ENCODE measurements around the gene IL1RN.

IL1RN gene

GRCh38 chr2:113136828-113137775 is 9.7 kb downstream of the IL1RN start:
- H3K9ac ChIP-seq (ENCODE audit: low read length): no peak overlapping the region
- H3K27me3 ChIP-seq (ENCODE audit: control insufficient read depth, insufficient read depth, low read length): no peaks in the 10 kb centered on the region
- H3K27ac ChIP-seq (ENCODE audit: low read depth, low read length): no peak overlapping the region
- H3K4me3 ChIP-seq (ENCODE audit: low read length): no peak overlapping the region
- no peaks in the 10 kb centered on the region for H3K36me3 ChIP-seq (ENCODE audit: control insufficient read depth, insufficient read depth, low read length)
- no peaks in the 10 kb centered on the region for H3K4me1 ChIP-seq (ENCODE audit: control insufficient read depth, insufficient read depth, low read length)

DNA sequence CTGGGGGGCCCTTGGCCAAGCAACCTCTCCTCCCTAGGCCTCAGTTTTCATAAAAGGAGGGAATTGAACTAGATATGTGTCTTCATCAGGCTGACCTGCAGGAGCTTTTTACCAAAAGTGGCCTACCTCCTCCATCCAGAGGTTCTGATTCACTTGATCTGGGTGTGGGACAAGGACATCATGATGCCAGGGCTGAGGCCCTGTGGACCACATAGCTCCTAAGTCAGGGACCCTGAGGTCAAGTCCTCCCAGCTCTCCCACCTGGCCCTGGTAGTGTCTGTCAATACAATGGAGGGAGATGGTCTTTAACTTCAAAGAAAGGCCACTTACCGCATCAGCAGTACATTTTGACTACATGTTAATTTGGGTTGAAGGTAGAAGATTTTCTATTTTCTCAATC is 10.4 kb downstream of the IL1RN start:
- Histone ChIP-seq H3K9ac (ENCODE audit: low read length) (no peak overlapping the region), H3K27me3 (ENCODE audit: control insufficient read depth, insufficient read depth, low read length) (no peaks in the 10 kb centered on the region), H3K27ac (ENCODE audit: low read depth, low read length) (no peak overlapping the region), H3K36me3 (ENCODE audit: control insufficient read depth, insufficient read depth, low read length) (no peaks in the 10 kb centered on the region), H3K4me3 (ENCODE audit: low read length) (no peak overlapping the region), H3K4me1 (ENCODE audit: control insufficient read depth, insufficient read depth, low read length) (no peaks in the 10 kb centered on the region)

DNA sequence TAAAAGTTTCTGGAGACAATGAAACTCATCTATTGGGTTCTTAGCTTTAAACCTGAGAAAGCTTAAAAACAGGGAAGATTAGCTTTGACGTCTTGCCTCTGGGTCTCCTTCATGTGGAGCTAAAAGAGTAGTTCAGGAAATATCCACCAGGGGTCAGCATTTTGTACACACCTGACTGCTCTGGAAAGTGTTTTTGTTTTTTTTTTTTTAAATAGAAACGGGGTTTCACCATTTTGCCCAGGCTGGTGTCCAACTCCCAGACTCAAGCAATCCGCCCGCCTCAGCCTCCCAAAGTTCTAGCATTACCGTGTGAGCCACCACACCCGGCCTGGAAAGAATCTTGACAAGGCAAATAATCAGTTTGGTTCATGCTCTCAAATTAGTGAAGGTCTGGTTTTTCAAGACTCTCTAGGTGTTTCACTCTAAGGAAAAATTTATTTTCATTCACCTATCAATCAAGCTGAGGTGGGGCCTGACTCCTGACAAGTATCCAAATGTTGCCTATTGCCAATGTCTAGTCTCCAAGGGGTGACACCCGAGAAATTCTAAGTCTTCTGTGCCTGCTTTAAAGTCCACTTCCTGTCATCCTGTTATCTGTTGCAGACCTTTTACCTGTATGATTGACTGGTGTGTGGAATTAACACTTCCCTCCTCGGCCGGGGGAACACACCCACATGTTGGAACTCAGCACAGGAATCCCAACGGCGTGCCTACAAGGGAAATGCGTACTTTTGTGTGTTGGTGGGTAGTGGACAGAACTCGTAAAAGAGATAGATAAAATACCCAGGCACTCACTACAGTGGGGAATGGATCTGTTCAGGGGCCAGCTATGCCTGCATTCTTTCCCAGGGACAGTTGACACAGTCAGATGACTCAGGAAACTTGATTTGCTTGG is 11.3 kb downstream of the IL1RN start:
- Histone ChIP-seq H3K36me3 (ENCODE audit: control insufficient read depth, insufficient read depth, low read length) (no peaks in the 10 kb centered on the region), H3K9ac (ENCODE audit: low read length) (no peak overlapping the region), H3K27me3 (ENCODE audit: control insufficient read depth, insufficient read depth, low read length) (no peaks in the 10 kb centered on the region), H3K4me3 (ENCODE audit: low read length) (no peak overlapping the region), H3K27ac (ENCODE audit: low read depth, low read length) (no peak overlapping the region), H3K4me1 (ENCODE audit: control insufficient read depth, insufficient read depth, low read length) (no peaks in the 10 kb centered on the region)

DNA sequence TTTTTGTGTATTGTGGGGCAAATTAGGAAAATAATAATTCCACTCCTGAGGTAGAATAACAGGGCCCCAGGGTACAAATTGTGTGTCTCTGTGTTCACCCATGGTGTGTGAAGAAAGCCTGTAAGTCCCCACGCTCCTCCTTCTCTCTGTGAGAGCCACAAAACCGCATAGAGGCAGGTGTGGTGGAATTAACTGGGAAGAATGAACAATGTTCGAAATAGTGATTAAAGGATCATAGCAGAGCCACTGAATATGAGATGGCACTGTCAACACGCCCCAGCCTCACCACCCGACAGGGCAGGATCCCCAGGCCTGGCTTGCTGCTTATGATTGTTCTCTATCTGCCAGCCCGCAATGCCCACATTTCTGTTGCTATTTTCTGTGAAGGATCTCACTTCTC is 14.1 kb downstream of the IL1RN start:
- no peak overlapping the region for H3K4me3 ChIP-seq (ENCODE audit: low read length)
- H3K9ac ChIP-seq (ENCODE audit: low read length): no peak overlapping the region
- H3K36me3 ChIP-seq (ENCODE audit: control insufficient read depth, insufficient read depth, low read length): no peaks in the 10 kb centered on the region
- no peak overlapping the region for H3K27ac ChIP-seq (ENCODE audit: low read depth, low read length)
- no peaks in the 10 kb centered on the region for H3K27me3 ChIP-seq (ENCODE audit: control insufficient read depth, insufficient read depth, low read length)
- H3K4me1 ChIP-seq (ENCODE audit: control insufficient read depth, insufficient read depth, low read length): no peaks in the 10 kb centered on the region

GRCh38 chr2:113142290-113142689 is 14.9 kb downstream of the IL1RN start:
- Histone ChIP-seq H3K4me3 (ENCODE audit: low read length) (no peak overlapping the region), H3K27ac (ENCODE audit: low read depth, low read length) (no peak overlapping the region), H3K9ac (ENCODE audit: low read length) (no peak overlapping the region), H3K4me1 (ENCODE audit: control insufficient read depth, insufficient read depth, low read length) (no peaks in the 10 kb centered on the region), H3K36me3 (ENCODE audit: control insufficient read depth, insufficient read depth, low read length) (no peaks in the 10 kb centered on the region), H3K27me3 (ENCODE audit: control insufficient read depth, insufficient read depth, low read length) (no peaks in the 10 kb centered on the region)

GRCh38 chr2:113144259-113144658 is 16.9 kb downstream of the IL1RN start:
- Histone ChIP-seq H3K4me3 (ENCODE audit: low read length) (no peak overlapping the region), H3K27me3 (ENCODE audit: control insufficient read depth, insufficient read depth, low read length) (no peaks in the 10 kb centered on the region), H3K9ac (ENCODE audit: low read length) (no peak overlapping the region), H3K27ac (ENCODE audit: low read depth, low read length) (no peak overlapping the region), H3K36me3 (ENCODE audit: control insufficient read depth, insufficient read depth, low read length) (no peaks in the 10 kb centered on the region), H3K4me1 (ENCODE audit: control insufficient read depth, insufficient read depth, low read length) (no peaks in the 10 kb centered on the region)

DNA sequence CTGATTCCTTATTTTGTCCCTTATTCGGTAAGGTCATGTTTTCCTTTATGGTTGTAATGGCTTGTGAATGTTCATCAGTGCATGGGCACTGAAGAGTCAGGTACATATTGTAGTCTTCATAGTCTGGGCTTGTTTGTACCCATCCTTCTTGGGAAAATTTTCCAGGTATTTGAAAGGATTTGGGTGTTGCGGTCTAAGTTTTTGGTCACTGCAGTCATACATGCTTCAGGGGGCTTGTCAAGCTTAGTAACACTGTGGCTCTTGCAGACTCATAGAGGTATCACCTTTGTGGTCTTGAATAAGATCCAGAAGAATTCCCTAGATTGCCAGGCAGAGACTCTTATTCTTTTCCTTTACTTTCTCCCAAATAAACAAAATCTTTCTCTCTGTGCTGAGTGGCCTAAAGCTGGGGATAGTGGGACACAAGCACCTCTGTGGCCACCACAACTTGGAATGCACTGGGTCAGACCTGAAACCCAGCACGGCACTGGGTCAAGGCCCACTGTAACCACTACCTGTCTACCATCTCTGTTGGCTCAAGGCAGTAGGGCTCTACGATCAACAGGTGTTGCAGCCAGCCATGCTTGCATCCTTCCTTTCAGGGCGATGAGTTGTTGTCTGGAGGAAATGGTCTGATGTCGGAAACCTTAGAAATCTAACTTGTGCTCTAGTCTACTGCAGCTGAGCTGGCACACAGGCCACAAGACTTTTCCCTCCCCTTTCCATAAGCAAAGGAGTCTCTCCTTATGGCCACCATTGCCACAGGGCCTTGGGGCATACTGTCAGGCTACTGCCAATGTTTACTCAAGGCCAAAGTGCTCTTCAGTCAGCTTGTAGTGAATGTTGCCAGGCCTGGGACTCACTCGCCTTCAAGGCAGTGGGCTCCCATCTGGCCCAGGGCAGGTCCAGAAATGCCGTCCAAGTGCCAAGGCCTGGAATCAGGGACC is 21.5 kb downstream of the IL1RN start:
- Histone ChIP-seq H3K9ac (ENCODE audit: low read length) (no peak overlapping the region), H3K4me3 (ENCODE audit: low read length) (no peak overlapping the region), H3K36me3 (ENCODE audit: control insufficient read depth, insufficient read depth, low read length) (no peaks in the 10 kb centered on the region), H3K27ac (ENCODE audit: low read depth, low read length) (no peak overlapping the region), H3K27me3 (ENCODE audit: control insufficient read depth, insufficient read depth, low read length) (no peaks in the 10 kb centered on the region), H3K4me1 (ENCODE audit: control insufficient read depth, insufficient read depth, low read length) (no peaks in the 10 kb centered on the region)

- Histone ChIP-seq H3K9ac (ENCODE audit: low read length) (no peak overlapping the region), H3K4me1 (ENCODE audit: control insufficient read depth, insufficient read depth, low read length) (no peaks in the 10 kb centered on the region), H3K4me3 (ENCODE audit: low read length) (no peak overlapping the region), H3K27ac (ENCODE audit: low read depth, low read length) (no peak overlapping the region), H3K27me3 (ENCODE audit: control insufficient read depth, insufficient read depth, low read length) (no peaks in the 10 kb centered on the region), H3K36me3 (ENCODE audit: control insufficient read depth, insufficient read depth, low read length) (no peaks in the 10 kb centered on the region)
Measured at GRCh38 chr2:113149553-113150257, 22.3 kb downstream of the IL1RN start.

- Histone ChIP-seq H3K9ac (ENCODE audit: low read length) (no peak overlapping the region), H3K27me3 (ENCODE audit: control insufficient read depth, insufficient read depth, low read length) (no peaks in the 10 kb centered on the region), H3K27ac (ENCODE audit: low read depth, low read length) (no peak overlapping the region), H3K4me1 (ENCODE audit: control insufficient read depth, insufficient read depth, low read length) (no peaks in the 10 kb centered on the region), H3K36me3 (ENCODE audit: control insufficient read depth, insufficient read depth, low read length) (no peaks in the 10 kb centered on the region), H3K4me3 (ENCODE audit: low read length) (no peak overlapping the region)
Measured at GRCh38 chr2:113150258-113150601, 22.8 kb downstream of the IL1RN start.

DNA sequence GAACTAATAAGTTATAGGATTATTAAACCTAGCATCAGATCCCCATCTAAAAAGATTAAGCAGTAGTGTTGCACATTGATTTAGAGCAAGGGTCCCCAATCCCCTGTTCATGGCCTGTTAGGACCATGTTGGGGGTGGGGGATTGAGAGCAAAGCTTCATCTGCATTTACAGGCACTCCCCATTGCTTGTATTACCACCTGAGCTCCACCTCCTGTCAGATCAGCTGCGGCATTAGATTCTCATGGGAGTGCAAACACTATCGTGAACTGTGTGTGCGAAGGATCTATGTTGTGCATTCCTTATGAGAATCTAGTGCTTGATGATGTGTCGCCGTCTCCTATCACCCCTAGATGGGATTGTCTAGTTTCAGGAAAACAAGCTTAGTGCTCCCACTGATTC is 27.9 kb downstream of the IL1RN start:
- no peaks in the 10 kb centered on the region for H3K36me3 ChIP-seq (ENCODE audit: control insufficient read depth, insufficient read depth, low read length)
- H3K27ac ChIP-seq (ENCODE audit: low read depth, low read length): no peak overlapping the region
- H3K9ac ChIP-seq (ENCODE audit: low read length): no peak overlapping the region
- no peaks in the 10 kb centered on the region for H3K27me3 ChIP-seq (ENCODE audit: control insufficient read depth, insufficient read depth, low read length)
- H3K4me3 ChIP-seq (ENCODE audit: low read length): no peak overlapping the region
- H3K4me1 ChIP-seq (ENCODE audit: control insufficient read depth, insufficient read depth, low read length): no peaks in the 10 kb centered on the region

GRCh38 chr2:113156278-113157117 is 29.1 kb downstream of the IL1RN start:
- Histone ChIP-seq H3K27ac (ENCODE audit: low read depth, low read length) (no peak overlapping the region), H3K4me3 (ENCODE audit: low read length) (peak overlapping the region; percentile 45), H3K27me3 (ENCODE audit: control insufficient read depth, insufficient read depth, low read length) (no peaks in the 10 kb centered on the region), H3K4me1 (ENCODE audit: control insufficient read depth, insufficient read depth, low read length) (no peaks in the 10 kb centered on the region), H3K9ac (ENCODE audit: low read length) (no peak overlapping the region), H3K36me3 (ENCODE audit: control insufficient read depth, insufficient read depth, low read length) (no peaks in the 10 kb centered on the region)
